GM18508 (cell line): ENCODE measurements around the gene KRT79.

Experiments used
- ATAC-seq: cut with Tn5 transposase; IDR thresholded peaks from one replicate; pipeline ENCODE4 v1.9.1; 2021; ENCODE audit warnings: moderate number of reproducible peaks; ENCODE audit not compliant: insufficient read depth, unreplicated experiment

Gene KRT79

DNA sequence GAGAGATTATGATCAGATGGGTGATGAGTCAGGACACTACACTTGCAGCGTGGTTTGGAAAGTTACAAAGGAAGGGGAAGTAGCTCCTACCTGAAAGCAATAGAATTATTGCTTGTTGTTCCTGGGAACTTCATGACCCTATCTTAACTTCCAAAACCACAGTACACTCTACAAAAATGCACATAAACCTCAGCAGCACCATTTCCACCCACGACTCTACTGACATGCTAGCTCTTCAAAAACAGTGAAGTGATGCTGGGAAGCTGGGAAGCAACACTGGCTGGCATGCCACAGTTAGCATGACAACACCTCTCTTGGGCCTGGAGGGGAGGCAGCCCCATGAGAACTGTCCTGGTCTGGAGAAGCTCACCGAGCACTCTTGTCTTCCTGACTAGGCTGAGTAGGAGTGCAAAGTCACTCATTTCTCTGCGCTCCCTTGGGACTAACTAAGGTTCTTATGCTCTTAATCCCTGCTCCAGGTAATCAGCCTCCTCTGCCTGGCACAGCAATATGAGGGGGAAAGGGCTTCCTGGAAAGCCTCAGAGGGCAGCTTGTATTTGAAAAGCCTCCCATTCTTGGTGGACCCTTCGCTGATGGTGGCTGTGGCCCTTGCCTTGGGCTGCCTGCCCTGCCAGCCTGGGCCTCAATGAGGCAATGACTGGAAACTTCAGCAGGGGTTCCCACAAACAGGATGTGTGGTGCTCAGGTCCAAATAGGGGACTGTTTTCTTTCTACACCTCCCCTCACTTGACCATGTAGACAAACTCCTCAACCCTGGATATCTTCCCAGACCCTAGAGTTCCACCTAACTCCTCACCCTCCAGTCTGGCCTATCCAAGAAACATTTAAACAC, 39.4 kb downstream of the KRT79 start:
- no peak for ATAC-seq

DNA sequence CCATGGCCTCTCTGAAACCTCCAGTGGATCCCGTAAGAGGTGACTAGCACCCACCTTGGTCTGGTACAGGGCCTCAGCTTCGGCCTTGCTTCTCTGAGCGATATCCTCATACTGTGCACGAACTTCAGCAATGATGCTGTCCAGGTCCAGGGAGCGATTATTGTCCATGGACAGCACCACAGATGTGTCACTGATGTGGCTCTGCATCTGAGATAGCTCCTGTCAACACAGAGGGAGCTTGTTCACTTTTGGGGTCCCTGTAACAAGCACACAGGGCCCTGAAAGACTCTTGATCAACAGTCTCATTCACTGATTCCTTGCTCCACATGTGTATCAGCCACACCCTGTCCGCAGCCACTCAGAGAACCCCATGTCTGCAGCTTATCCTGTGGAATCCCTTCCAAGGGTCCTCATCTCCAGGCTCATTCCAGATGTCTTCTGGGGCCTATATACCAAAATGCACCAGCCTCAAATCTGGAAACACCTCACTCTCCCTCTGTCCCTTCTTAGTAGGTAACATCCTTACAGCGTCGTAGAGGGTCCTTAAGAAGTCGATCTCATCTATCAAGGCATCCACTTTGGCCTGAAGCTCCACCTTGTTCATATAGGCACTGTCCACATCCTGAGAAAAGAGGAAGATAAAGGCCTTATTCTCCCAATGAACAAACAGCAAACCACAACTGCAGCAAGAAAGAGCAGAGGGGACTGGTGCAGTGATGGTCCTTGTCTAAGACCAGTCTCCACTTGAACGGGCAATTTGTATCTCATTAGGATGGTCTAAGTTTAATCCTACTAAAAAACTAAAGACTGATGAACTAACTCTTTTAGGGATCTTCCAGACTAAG, 41.7 kb downstream of the KRT79 start:
- no peak for ATAC-seq

DNA sequence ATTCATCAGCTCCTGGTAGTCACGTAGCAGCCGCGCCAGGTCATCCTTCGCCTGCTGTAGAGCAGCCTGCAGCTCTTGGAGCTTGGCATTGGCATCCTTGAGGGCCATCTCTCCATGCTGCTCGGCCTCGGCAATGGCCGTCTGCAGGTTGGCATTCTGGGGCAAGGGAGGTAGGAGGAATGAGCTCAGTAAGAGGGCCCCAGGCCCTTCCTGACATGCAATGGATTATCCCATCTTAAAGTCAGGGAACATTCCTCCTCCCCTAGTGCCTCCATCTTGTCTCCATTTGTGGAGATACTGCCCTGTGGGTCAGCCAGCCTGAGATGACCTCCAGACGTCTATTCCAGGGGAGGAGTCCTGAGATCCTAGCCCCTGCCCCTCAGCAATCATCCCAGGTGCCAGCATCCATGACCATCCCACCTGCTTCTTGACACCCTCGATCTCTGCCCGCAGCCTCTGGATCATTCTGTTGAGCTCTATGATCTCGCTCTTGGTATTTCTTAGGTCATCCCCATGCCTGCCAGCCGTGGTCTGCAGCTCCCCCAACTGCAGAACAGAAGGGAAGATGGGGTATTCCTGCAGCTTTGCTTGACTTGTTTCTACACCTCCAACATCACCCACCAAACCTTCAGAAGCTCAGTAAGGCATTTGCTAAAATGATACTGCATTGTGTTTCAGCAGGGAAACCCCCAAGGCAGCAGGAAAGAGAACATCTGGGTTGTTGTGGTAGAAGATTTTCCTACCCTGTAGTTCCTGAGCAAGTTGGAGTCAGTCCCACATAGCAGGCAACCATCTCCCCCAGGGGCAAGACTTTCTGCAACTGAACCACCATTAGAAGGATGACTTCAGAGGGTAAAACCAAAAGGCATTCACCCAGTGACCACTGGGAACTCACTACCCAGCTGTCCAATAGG, 42.6 kb downstream of the KRT79 start:
- no peak for ATAC-seq

DNA sequence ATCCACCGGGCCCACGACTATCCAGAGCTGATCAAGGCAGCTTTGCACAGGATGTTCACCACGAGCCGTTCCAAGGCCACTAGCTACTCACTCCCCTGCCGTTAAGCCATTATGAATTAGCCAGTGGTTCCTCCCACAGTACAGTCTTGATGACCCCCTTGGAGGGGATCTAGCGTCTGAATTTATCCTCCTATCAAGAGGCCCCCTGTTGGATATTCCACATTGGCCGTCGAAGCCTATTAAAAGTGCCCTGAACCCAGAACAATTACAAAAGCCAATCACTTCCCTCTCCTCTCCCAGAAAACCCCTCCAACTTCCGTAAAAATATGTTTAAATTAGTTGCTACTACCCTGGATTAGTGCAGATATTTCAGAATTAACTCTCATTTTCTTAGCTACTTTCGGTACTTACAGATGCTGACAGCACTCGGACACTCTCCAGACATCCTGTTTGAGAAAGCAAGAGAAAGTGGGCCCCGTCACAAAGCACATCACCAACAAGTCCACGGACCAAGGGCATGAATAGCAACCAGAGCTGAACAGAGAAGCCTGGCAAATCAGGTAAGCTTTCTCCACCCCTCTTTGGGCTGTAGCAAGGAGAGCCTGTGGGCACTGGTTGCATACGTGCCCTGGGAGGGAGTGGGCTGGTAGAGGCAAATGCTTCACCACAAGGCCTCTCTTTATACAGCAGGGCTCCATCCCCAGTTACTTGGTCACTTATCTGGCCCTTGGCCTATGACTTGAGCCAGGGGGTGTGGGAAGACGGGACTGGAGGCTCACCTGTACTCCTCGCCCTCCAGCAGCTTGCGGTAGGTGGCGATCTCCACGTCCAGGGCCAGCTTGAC, 43.5 kb downstream of the KRT79 start:
- no peak for ATAC-seq

DNA sequence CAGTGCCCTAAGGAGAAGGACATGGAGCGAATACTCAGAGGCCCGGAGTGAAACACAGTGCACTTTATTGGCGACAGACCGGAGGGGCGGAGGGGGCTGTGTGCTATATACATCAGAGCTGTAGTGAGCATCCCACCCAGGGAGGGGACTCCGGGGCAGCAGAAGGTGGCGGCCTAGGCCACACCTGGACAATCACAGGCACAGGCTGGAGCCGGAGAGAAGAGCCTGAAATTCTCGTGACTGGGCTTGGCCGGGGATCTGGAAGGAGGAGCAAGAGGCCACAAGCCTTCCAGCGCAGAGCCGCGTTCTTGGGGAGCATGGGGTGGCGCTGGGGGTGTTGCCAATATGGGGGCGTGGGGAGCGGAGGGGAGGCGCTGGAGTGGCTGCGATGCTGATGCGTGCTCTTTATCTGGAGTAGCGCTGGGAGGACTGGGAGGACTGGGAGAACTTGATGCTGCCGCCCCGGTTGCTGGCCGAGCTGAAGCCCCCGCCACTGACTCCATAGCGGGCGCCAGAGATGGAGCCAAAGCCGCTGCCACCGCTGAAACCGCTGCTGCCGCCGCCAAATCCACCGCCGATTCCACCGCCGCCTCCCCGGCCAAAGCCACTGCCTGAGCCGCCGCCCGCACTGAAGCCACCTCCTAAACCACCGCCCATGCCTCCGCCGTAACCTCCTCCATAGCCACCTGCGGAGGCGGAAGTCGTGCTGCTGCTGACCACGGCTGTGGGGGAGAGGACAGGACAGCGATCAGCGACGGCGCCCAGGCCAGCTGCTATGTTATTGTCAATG, 44.3 kb downstream of the KRT79 start:
- no peak for ATAC-seq

DNA sequence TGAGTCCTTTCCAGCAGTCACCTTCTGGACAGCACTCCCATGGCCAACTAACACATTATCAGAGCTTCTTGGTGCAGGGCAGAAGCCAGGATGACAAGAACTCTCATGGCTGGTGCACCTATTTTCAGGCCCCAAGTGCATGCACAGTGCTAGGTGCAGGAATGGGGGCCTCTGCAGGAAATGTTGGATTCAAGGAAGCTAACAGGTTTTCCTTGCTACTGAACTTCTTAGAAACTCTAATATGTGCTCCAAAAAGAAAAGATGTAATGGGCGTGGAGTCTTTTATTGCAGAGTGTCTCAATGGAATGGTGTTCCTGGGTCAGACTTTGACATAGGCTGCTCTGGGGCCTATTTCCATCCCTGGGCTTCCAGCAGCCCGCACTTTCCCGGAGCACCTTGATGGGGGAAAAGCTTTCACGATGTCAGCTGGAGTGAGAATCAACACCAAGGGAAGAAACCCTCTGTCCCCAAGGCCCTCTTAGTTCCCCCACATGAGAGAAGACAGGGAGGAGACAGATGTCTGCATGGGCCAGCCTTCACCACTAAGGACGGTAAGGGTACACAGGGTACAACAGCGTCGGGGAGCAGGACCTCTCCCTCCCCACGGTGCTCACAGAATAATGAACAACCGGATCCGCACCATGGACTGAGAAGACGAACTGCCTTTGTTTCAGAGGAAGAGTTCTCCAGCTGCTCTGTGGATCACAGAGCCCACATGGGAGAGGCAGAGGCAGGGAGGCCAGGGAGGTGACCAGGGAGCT, 45.1 kb downstream of the KRT79 start:
- no peak for ATAC-seq

DNA sequence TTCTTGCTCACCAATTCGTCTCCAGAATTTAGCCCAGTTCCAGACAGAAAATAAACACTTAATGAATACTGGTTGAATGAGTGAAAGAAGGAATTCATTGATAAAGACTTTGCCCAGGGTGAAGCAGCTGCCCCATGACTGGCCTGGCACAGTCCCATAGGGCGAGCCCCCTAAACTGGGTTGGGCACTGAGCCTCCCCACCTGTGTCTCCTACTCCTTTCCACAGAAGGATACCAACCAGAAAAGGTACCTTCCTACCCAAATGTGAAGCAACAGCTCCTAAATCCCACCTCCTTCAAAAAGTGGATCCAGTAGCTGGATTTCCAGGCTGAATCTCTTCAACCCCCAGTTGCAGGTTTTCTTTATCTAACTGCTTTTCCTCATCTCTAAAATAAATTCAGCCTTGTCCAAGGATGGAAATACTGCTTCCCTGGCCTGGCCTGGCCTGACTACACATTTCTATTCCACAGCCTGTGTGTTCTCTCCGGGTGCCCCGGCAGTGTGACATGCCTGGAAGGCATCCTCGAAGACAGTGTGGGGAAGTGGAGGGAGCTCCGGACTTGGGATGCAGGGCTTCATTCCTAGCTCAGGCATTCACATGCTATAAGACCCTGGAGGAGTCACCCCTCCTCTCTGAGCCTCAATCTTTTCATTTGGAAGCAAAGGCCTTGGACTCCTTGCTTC, 45.8 kb downstream of the KRT79 start:
- ATAC-seq, result no peak

DNA sequence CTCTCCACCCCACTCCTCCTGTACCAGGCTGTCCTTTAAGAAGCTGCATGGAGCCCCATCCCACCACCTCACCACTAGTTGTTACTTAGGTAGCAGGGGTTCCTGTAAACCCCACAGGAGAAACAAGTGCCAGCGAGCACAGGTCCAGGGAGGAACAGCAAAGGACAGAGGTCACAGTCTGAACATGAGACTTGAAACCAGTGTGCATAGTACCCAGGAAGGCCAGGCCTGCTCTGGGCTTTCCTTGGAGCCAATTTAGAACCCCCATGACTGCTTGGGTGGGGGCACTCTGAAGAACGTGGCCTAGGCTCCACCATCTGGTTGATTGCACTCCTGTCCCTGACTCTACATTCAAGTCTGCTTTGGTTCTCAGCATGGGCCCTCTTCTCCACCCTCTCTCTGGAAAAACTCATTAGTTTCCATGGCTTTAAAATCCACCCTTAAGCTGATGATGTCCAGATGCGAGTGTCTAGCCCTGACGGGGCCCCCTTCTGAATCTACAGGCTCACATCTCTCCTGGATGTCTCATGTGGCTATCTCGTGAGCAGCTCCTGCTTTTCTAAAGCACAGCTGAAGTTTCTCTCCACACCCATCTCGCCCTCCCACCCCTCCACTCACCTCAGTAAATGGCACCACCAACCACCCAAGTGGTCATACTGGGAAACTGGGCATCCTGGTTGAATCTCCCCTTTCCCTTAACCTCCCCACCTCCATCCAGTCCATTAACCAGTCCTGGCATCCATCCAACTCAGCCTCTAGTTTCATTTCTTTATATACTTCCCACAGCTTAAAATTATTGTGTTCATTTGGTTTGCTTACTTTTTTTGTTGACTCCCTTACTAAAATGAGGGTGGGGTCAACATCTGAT, 46.6 kb downstream of the KRT79 start:
- no peak for ATAC-seq

DNA sequence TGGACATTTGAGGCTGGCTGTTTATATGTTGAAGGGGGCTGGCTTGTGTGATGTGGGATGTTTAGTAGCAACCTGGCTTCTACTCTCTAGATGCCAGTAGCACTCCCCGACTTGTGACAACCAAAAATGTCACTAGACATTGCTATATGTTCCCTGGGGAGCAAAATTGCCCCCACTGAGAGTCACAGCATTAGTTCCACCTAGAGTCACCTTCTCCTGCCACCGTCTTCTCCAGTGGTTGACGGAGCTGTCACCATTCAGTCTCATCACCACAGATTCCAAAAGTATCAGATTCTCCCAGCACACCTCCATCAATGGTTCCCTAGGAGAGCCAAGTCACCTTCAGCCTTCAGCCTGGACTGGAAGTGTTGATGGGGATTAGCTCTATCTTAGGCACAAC, 49.2 kb downstream of the KRT79 start:
- no peak for ATAC-seq

DNA sequence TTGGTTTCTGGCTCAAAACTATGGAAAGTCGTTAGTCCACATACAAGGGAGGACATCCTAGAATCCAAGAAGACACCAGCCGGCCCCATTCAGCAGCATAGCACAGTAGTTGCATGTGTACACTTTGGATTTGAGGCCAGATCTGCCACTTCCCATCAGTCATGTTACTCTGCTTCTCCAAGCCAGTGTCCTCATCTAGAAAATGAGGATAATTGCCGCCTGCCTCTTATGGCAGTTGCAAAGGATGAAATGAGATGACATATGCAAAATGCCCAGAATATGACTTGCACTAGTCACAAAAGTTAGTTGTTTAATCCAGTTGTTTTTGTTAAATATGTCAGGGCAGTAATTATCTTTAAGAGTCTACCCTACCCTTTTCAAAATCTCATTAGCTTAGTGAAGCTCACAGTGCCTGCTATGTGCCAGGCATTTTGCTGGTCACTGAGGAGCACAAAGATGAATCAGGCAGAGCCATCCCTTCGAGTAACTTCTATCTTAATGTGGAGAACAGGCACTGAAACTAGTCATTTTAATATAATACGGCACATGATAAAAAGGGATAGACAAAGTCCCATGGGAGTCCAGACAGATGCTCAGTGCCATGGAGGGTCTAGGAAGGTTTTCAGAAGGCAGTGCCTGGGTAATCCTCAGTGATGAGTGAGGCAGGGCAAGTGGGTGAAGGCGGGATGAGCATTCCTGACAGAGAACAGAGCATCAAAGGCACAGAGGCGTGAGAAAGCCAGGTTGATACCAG, 50.4 kb downstream of the KRT79 start:
- no peak for ATAC-seq

DNA sequence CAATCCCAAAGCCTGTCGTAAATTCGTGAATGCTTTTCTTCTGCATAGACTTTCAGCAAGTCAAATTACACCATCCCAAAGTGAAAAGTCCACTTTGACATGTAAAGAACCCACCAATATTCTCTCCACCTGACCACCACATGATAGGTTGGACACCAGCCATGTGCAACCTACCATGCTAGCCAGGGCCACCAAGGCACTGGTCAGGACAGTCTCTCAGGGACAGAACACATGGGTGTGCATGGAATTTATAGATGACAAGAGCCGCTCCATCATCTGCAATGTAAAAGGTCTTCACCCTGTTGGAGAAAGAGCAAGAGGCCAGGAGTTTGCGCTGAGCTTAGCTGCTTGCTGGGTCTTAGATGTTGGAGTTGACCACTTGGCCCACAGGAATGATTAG, 51.6 kb downstream of the KRT79 start:
- no peak for ATAC-seq

DNA sequence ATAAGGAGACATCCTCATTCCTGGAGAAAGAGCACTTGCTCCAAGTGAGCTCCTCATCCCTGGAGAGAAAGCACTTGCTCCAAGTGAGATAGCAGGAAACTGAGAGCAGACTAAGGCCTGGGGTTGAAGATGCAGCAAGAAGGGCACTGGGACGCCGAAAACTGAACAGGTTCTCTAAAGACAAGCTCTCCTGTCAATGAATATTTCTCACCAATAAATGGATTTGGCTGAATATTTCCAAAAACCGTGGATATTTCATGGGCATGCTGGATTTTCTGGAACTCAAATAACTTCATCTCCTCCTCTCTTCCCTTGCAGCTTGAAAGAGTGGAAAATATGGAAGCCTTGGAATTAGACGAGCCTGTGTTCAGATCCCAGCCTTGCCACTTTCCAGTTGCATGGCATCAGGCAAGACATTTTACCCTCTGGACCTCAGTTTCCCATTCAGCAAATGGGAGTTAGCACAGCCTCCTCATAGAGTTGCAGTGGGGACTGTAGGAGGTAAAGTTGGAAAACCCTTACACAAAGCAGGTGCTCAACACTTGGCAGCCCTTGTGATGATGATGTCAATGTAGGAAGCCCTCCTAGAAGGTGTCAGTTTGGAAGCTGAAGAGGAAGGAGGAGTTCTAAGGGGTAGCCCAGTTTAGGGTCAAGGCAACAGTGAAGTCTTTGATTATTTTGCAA, 52.6 kb downstream of the KRT79 start:
- ATAC-seq, result no peak

DNA sequence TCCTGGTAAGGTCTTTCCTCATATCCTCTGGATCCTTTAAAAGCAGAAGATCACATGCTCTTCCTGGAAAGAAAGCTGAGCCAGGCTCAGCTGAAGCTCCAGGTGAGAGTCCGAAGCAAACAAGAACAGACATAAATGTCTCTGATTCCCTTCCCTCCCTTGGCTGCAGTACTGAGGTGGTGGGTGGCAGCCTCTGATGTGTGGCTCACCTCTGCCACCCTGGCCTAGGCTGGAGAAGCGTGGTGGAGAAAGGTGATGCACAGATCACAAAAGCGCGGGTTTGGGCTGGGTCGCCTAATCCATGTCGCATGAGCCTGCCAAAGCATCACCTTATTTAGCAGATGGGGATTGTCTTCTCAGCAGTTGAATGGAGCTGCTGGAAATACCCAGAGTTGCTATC, 54.2 kb downstream of the KRT79 start:
- ATAC-seq, result no peak

DNA sequence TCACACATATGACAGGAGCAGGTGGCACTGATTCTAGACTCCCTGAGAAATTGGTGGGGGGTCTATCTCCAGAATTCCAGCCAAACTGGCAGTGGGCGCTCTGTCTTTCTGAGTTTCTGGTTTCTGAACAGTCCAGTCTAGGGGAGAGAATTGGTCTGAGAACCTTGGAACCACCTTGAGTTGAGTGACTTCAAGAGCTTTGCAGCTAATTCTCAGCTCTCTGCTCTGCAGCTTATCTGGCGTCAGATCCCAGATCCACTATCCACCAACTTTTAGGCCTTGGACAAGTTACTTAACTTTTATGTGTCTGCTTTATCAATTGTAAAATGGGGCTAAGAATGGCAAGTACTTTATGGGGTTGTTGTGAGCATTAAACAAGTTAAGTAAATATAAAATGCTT, 55.3 kb downstream of the KRT79 start:
- ATAC-seq, result no peak

DNA sequence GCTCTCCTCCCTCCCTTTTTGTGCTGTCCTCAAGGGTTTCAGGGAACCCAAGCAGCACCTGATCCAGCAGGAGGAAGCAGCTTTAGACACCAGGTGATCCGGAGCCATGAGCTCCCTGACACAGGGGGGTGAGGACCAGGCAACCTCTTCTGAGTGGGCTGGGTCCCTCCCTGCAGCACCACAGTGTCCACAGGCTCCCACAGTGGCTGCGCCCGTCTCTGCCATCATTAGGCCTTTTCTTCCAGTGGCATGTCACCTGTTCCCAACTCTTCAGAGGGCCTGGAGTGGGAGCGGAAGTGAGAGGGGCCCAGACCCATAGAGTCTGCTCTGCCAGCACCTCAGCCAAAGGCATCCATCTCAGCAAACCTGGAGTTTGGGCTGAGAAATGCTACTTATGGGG, 56.5 kb downstream of the KRT79 start:
- no peak for ATAC-seq
